NCI-H524 (cell line): Measurements from ENCODE around the gene PTBP1.
"Not testable (repeated sequence)": the region's sequence is repeated elsewhere in the genome, so short reads cannot be mapped to it uniquely, and the experiment has no call there.

ENCODE experiments used
- DNase-seq, 2 experiments: peaks; one replicate each; lab custom pipeline; 2025; lab: John Stamatoyannopoulos, UW

The PTBP1 gene

DNA sequence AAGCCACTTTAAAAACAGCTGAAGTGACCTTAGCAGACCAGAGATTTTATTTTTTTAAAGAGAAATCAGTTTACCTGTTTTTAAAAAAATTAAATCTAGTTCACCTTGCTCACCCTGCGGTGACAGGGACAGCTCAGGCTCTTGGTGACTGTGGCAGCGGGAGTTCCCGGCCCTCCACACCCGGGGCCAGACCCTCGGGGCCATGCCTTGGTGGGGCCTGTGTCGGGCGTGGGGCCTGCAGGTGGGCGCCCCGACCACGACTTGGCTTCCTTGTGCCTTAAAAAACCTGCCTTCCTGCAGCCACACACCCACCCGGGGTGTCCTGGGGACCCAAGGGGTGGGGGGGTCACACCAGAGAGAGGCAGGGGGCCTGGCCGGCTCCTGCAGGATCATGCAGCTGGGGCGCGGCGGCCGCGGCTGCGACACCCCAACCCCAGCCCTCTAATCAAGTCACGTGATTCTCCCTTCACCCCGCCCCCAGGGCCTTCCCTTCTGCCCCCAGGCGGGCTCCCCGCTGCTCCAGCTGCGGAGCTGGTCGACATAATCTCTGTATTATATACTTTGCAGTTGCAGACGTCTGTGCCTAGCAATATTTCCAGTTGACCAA is 13.7 kb downstream of the PTBP1 start:
- DNase-seq = no peak

DNA sequence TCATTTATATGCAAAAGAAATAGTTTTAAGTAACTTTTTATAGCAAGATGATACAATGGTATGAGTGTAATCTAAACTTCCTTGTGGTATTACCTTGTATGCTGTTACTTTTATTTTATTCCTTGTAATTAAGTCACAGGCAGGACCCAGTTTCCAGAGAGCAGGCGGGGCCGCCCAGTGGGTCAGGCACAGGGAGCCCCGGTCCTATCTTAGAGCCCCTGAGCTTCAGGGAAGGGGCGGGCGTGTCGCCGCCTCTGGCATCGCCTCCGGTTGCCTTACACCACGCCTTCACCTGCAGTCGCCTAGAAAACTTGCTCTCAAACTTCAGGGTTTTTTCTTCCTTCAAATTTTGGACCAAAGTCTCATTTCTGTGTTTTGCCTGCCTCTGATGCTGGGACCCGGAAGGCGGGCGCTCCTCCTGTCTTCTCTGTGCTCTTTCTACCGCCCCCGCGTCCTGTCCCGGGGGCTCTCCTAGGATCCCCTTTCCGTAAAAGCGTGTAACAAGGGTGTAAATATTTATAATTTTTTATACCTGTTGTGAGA is 14.3 kb downstream of the PTBP1 start:
- no peak for DNase-seq

DNA sequence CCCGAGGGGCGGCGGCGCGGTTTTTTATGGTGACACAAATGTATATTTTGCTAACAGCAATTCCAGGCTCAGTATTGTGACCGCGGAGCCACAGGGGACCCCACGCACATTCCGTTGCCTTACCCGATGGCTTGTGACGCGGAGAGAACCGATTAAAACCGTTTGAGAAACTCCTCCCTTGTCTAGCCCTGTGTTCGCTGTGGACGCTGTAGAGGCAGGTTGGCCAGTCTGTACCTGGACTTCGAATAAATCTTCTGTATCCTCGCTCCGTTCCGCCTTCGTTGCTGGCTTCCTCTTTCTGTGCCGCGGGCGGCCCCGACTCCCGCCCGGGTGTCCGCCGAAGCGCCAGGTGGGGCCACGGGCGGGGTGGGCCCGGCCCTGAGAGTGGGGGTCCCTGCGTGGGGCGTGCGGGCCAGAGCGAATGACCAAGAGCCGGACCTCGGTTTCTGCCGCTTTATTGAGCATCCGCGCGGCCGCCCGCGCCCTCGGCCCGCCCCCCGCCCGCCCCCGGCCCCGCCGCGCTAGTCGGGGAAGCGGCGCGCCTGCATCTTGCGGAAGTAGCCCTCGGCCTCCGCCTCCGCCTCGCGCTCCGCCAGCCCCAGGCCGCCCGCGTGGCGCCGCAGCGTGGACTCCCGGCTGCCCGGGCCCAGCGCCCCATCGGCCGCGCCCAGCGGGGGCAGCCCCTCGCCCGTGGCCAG is 14.9 kb downstream of the PTBP1 start:
- no peak for DNase-seq

DNA sequence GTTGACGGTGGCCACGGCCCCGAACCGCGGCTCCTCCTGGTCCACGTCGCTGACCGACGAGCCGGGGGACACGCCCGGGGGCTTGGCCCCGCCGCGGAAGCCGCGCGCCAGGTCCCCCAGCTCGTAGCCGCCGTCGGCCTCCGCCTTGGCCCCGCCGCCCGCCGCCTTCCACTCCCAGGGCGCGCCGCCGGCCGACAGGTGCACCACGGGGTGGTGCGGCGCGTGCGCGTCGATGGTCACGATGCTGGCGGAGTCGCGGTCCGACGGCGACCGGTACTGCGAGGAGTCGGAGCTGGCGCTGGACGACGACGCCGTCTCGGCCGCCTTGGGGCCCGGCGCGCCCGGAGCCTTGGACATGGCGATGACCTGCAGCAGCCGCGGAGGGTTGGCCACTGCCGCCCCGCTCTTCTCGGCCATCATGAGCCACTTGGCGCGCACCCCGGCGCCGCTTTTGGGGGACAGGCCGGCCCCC is 15.5 kb downstream of the PTBP1 start:
- no peak for DNase-seq

DNA sequence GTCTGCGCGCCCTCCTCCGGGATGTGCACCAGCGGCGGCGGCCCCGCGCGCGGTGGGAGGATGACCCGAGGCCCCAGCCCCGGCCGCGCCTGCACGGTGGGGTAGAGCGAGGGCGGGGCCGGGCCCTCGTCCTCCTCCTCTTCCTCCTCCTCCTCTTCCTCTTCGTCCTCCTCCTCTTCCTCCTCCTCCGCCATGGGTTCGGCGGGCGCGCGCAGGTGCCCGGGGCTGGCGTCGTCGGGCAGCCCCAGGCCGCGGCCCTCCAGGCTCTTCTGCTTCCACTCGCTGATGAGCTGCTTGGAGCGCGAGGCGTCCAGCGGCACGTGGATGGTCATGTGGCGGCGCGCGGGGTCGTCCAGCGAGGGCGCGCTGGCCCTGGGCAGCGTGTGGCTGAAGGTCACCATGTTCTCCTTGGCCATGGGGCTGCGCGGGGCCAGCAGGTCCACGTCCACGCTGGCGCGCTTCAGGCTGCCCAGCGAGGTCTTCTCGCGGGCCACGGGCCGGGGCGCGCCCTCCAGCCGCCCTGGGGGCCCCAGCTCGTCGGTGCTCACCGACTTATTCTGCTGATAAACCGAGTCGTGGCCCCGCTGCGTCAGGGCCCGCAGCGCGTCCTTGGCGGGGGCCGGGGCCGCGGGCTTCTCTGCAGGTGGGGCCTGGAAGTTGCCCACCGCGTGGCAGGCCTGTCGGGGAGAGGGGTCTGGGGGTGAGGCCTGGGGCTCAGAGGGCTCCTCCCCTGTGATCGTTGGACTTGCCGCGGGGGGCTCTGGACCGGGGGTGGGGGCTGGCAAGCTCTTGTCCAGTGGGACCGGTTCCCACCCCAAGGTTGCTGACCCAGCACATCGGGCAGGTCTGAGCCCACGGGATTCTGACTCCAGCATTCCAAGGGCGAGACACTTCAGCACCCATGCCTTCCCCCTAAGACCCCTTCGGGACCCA is 16.2 kb downstream of the PTBP1 start:
- no peak for DNase-seq

DNA sequence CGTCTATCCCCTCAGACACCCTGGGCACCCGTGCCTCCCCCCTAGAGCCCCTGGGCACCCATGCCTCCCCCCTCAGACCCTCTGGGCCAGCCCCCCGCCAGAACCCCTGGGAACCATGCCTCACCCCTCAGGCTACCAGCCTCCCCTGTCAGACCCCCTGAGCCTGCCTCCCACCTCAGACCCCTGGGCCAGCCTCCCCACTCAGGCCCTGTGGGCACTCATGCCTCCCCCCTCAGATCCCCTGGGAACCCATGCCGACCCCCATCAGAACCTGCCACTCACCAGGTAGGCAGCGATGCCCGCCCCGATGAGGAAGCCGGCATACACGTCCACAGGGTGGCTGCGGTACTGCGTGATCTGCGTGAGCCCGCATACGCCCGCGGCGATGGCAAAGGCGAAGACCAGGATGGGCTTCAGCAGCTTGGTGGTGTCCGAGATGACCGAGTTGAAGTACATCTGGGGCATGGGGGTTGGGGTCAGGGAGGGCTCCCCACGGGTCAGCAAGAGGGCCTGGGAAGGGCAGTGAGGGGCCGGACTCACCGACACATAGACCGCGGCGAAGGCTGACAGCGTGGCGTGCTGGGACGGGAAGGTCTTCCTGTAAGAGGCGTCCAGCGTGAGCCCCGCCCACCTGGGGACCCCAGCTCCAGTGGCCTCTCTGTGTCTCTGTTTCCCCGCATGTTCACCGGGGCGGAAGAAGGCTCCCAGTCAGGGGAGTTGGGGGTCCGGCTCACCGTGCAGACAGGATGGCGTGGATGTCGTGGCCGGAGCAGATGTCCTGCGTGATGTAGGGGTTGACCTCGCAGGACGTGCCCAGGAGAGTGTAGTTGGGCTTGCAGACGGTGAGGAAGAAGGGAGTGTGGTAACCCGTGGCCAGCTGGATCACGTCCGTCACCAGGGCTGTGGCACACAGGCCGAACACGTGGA is 17.2 kb downstream of the PTBP1 start:
- DNase-seq = no peak

DNA sequence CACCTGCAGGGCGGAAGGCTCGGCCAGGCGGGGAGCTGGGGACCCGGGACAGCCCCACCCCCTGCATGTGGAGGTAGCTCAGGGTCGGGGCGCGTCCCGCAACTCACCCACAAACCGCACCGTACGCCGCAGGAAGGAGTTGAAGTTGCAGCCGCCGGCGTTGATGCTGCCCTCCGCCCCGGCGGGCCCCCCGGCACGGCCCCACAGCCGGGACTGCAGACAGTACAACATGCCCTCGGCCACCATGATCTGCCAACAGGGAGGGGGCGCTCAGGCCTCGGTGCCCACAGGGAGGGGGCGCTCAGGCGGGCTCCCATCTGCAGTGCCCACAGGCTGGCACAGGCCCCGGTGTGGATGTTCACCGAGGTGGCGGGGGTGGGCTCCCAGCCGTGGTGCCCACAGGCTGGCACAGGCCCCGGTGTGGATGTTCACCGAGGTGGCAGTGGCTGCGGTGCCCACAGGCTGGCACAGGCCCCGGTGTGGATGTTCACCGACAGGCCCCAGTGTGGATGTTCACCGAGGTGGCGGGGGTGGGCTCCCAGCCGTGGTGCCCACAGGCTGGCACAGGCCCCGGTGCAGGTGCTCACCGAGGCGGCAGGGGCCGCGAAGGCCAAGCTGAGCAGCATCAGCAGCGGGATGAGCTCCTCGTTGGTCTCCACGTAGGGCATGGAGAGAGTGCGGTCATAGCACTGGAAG is 18.0 kb downstream of the PTBP1 start:
- DNase-seq = no peak

DNA sequence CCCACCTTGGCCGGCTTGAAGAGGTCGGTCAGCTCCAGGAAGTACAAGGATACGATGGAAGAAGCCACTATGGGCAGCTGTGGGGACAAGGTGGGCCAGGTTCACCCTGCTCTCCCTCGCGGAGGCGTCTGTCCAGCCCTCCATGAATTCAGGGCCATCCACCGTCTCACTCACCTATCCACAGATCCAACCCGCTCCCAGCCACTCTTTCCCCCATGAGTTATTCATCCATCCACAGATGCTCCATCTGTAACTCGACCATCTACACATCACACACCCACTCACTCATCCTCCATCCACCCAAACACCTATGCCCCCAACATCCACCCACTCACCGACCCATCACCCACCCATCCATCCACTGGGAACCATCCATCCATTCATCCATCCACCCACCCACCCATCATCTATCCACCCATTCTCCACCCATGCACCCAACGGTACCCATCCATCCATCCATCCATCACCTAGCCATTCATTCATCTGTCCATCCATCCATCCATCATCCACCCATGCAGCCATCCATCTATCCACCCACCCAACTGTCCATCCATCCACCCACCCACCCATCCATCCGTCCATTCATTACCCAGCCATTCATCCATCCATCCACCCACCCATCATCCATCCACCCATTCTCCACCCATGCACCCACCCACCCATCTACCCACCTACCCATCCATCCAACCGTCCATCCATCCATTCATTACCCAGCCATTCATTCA is 18.7 kb downstream of the PTBP1 start:
- no peak for DNase-seq

DNA sequence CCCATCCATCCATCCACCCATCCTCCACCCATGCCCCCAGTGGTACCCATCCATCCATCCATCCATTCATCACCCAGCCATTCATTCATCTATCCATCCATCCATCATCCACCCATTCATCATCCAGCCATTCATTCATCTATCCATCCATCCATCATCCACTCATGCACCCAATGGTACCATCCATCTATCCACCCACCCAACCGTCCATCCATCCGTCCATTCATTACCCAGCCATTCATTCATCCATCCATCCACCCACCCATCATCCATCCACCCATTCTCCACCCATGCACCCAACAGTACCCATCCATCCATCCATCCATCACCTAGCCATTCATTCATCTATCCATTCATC is 19.2 kb downstream of the PTBP1 start:
- DNase-seq = no peak

DNA sequence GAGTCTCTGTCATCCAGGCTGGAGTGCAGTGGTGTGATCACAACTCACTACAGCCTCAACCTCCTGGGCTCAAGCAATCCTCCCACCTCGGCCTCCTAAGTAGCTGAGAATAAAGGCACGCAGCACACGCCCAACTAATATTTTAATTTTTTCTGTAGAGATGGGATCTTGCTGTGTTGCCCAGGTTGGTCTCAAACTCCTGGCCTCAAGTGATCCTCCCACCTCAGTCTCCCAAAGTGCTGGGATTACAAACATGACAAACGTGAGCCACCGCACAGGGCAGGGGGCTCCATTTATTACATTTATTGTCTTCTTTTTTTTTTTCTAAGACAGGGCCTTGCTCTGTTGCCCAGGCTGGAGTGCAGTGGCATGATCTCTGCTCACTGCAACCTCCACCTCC is 23.0 kb downstream of the PTBP1 start:
- DNase-seq = not testable (repeated sequence)

DNA sequence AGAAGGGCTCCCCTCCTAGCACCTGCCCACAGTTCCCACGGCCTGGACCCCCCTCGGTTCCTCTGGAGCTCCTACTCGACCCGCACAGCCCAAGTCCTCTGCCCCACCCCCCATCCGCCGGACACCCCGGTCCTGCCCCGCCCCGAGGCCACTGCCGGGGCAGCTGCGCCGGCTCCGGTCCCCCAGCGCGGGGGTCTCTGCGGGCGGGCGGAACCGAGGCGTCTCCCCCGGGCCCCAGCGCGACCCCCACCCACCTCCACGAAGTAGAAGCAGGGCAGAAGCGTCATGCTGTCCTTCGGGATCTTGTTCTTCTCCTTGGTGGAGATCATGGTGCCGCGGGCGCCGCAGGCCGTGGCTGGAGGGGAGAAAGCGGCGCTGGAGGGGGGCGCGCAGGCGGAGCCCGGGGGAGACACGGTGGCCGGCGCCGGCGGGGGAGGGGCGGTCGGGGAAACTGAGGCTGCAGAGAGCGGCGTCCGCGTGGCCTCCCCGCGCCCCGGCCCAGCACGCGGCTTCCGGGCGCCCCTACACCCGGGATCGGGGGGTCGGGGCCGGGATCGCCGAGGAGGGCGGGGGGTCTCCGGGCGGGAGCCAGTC is 24.1 kb downstream of the PTBP1 start:
- no peak for DNase-seq

DNA sequence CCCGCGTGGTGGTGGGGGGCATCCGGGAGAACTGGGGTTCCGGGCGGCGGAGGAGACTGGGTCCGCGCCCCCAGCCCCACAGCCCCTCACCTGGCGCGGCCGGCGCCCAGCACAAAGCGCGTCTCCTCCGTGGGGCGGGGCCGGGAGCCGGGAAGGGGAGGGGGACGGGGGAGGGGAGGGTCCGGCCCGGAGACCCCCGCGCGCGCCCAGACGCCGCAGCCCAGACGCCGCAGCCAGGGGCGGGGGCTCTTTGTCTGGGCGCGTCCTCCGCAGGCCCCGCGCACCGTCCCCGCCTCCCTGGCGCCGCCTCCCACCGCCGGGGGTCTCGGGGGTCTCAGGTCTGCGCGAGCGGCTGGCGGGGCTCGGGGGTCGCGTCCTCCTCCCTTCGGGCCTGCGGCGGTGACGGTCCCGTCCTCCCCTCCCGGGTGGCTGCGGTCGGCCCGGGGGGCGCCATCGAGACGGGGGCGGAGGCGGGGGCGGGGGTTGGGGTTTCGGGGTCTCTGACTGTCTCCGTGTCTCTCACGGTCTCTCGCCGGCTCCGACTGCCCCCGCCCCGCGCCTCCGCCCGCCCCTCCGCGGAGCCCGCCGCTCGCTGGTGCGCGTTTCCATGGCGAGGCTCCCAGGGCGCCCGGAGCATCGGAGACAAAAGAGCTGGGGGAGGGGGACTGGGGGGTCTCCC is 24.7 kb downstream of the PTBP1 start, which contains the start of gene PLPPR3:
Gene PLPPR3, minus strand, starts transcription at position 131 of the 679 bp plus-strand sequence. CDS start 396 bp downstream, outside the sequence.
- no peak for DNase-seq

DNA sequence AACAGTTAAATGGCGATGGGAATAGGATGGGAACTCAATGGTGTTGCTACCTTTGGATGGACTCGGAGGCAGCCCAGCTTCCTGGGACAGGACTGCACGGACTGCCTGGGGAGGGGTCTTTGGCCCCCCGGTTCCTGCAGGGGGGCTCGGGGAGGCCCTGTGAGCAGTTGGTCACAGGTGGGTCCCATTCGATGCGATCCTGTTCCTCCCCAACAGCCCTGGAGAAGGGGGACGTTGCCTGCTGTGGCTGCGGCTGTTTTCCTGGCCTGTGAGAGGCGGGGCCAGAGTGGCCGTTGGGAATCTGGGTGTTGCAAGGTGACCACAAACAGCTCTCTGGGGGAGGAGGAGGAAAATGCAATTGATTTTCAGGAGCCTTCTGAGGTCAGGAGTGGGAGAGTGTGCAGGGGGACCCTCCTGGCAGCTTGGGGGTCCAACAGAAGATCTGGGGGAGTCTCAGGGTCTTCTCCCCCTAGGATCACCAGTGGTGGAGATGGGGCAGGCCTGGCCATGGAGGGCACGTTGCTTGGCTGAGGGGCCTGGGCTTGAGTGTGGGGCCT is 26.4 kb downstream of the PTBP1 start:
- no peak for DNase-seq

DNA sequence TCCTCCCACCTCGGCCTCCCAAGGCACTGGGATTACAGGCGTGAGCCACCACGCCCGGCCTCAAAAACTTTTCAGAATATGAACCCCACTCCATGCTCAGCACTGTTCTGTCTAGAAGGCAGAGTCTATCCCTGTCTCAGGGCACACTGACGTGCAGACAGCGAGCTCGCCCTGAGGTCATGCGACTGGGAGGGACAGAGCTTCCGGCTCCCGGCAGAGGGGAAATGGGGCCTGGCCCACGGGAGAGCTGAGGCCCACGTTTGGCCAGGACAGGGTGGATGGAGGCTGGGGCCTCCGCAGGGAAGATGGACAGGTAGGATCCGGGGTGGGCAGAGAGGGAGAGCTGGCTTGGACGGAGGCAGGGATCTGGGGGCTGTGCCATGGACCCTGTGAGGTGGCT is 27.6 kb downstream of the PTBP1 start:
- no peak for DNase-seq

DNA sequence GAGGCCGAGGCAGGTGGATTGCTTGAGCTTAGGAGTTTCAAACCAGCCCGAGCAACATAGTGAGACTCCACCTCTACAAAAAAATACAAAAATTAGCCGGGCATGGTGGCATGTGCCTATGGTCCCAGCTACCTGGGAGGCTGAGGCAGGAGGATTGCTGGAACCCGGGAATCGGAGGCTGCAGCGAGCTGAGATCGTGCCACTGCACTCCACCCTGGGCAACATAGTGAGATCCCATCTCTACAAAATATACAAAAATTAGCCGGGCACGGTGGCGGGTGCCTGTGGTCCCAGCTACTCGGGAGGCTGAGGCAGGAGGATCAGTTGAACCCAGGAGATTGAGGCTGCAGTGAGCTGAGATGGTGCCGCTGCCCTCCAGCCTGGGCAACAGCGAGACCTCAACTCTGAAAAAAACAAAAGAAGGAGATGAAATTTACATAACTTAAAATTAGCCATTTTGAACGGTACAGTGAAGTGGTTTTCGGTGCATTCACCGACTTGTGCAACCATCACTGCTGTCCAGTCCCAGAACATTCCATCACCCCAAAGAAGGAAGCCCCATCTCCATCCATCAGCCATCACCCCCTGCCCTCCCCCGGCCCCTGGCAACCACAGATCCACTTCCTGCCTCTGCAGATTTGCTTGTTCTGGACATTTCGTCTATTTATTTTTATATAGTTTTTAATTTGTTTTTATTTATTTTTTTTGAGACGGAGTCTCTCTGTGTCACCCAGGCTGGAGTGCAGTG is 28.8 kb downstream of the PTBP1 start:
- no peak for DNase-seq

DNA sequence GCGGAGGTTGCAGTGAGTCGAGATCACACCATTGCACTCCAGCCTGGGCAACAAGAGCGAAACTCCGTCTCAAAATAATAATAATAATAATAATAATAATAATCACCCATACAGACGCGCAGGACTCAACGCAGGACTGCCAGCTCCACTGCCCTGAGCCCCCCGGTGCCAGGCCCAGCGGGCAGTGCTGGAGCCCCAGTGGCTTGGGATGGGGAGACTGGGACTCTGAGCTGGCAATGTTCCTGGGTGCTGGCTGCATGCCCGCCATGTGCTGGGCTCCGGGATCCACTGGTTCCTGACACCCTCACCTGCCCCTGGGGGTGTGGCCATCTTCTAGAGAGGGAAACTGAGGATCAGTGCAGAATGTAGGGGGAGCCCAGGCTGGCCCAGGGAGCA is 30.1 kb downstream of the PTBP1 start:
- no peak for DNase-seq

DNA sequence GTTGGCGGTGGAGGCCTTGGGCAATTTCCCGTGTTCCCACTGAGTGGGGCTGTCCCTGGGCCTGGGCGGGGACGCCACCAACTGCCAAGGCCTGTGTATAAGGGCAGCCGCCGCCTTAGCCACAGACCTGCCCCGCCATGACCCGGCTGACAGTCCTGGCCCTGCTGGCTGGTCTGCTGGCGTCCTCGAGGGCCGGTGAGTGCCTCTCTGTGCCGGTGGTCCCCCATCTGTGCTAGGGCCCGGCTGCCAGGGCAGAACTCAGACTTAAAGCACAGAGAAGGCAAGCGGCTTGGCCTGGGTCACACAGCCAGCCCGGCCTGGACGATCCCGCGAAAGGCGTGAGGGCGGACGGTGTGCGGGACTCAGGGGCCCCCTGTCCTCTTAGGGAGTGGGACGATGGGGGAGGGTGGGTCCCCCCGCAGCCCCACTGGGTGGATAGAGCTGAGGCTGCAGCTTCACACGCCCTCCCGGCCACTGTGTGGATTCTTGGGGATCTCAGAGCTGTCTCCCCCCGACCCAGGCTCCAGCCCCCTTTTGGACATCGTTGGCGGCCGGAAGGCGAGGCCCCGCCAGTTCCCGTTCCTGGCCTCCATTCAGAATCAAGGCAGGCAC is 30.6 kb downstream of the PTBP1 start, which contains the start of gene AZU1:
Gene AZU1, plus strand, starts transcription at position 128 of the 612 bp plus-strand sequence. Its CDS starts 10 bp downstream, at position 138.
- DNase-seq = no peak
